Inflammatory macrophage treated with lipopolysaccharide for 1 hour (primary cell): ENCODE data around the gene TNIK.
A peak's percentile ranks its signal among the peaks of the same experiment; 100 is the strongest.

Experiments
- DNase-seq, 2 donors: peaks; one replicate each; pipeline ENCODE4 v3.0.0-alpha.2; 2020 to 2022

TNIK gene

GRCh38 chr3:171184372-171184771 is 275.8 kb downstream of the TNIK start:
- peak; percentile 43 to 46 for DNase-seq

GRCh38 chr3:171183042-171183441 is 277.2 kb downstream of the TNIK start:
- DNase-seq = peak in 1 of 2 donors; percentile 43

GRCh38 chr3:171181907-171182690 is 278.1 kb downstream of the TNIK start:
- DNase-seq = no peak

GRCh38 chr3:171178714-171179113 is 281.5 kb downstream of the TNIK start:
- DNase-seq = peak in 1 of 2 donors; percentile 24

- no peak for DNase-seq
Measured at GRCh38 chr3:171177553-171177952, 282.7 kb downstream of the TNIK start.

GRCh38 chr3:171177056-171177455 is 283.1 kb downstream of the TNIK start:
- no peak for DNase-seq

GRCh38 chr3:171176244-171176933 is 283.8 kb downstream of the TNIK start:
- DNase-seq = no peak

GRCh38 chr3:171175741-171176234 is 284.4 kb downstream of the TNIK start:
- DNase-seq = no peak

- DNase-seq = peak; percentile 68 to 74
Measured at GRCh38 chr3:171173736-171174135, 286.5 kb downstream of the TNIK start.

GRCh38 chr3:171172070-171172469 is 288.1 kb downstream of the TNIK start:
- no peak for DNase-seq

GRCh38 chr3:171169866-171170265 is 290.3 kb downstream of the TNIK start:
- DNase-seq = no peak

- DNase-seq = no peak
Measured at GRCh38 chr3:171169443-171169842, 290.8 kb downstream of the TNIK start.

GRCh38 chr3:171168551-171168950 is 291.7 kb downstream of the TNIK start:
- DNase-seq = no peak

- no peak for DNase-seq
Measured at GRCh38 chr3:171168086-171168485, 292.1 kb downstream of the TNIK start.

- DNase-seq = no peak
Measured at GRCh38 chr3:171165983-171166382, 294.2 kb downstream of the TNIK start.

GRCh38 chr3:171165499-171165921 is 294.7 kb downstream of the TNIK start:
- DNase-seq = no peak

- no peak for DNase-seq
Measured at GRCh38 chr3:171164067-171164465, 296.1 kb downstream of the TNIK start.

- peak; percentile 40 to 78 for DNase-seq
Measured at GRCh38 chr3:171163101-171164066, 296.8 kb downstream of the TNIK start.

GRCh38 chr3:171160325-171160724 is 299.9 kb downstream of the TNIK start:
- no peak for DNase-seq

- no peak for DNase-seq
Measured at GRCh38 chr3:171159822-171160157, 300.4 kb downstream of the TNIK start.

GRCh38 chr3:171159024-171159821 is 301.0 kb downstream of the TNIK start:
- no peak for DNase-seq

GRCh38 chr3:171157980-171158379 is 302.2 kb downstream of the TNIK start:
- DNase-seq = no peak
